ENCODE data around the gene SCAF1. TPM values are rescaled to one million over a fixed set of nuclear protein-coding genes. Genes with fewer than 3 reads are reported as not detected.

Gene SCAF1
- polyA plus RNA-seq, 1 experiment, result 3.4 TPM

- Histone ChIP-seq H3K4me3 (ENCODE audit: low read depth, low read length) (no peak overlapping the region), H3K36me3 (ENCODE audit: control insufficient read depth, insufficient read depth, low read length) (peaks cover 27% of the 10 kb centered on the region), H3K27me3 (ENCODE audit: control insufficient read depth, insufficient read depth, low read length) (no peaks in the 10 kb centered on the region)
- DNase-seq (ENCODE audit: low read depth), result no peak
- no peak for TF ChIP-seq CTCF (IDR thresholded peaks at IDR 0.05; ENCODE audit: insufficient read depth, low read depth, low read length)
- ChIA-PET POLR2A (no interaction called here), CTCF (no interaction called here)
These were observed 42.4 kb upstream of the SCAF1 start for GRCh38 chr19:49599378-49600295.

- Histone ChIP-seq H3K27me3 (ENCODE audit: control insufficient read depth, insufficient read depth, low read length) (no peaks in the 10 kb centered on the region), H3K36me3 (ENCODE audit: control insufficient read depth, insufficient read depth, low read length) (peaks cover 24% of the 10 kb centered on the region), H3K4me3 (ENCODE audit: low read depth, low read length) (no peak overlapping the region)
- POLR2A ChIA-PET, result no interaction called here
- no peak for TF ChIP-seq CTCF (IDR thresholded peaks at IDR 0.05; ENCODE audit: insufficient read depth, low read depth, low read length)
- CTCF ChIA-PET, result no interaction called here
- DNase-seq (ENCODE audit: low read depth), result no peak
These were observed 40.4 kb upstream of the SCAF1 start for GRCh38 chr19:49601482-49602038.

- Histone ChIP-seq H3K27me3 (ENCODE audit: control insufficient read depth, insufficient read depth, low read length) (no peaks in the 10 kb centered on the region), H3K4me3 (ENCODE audit: low read depth, low read length) (no peak overlapping the region), H3K36me3 (ENCODE audit: control insufficient read depth, insufficient read depth, low read length) (peaks cover 21% of the 10 kb centered on the region)
- ChIA-PET CTCF (interaction anchor here (0.6 kb wide), 1 partner anchor 21 kb away, joined by 3 read pairs; no protein-coding TSS in a partner anchor), POLR2A (no interaction called here)
- no peak for TF ChIP-seq CTCF (IDR thresholded peaks at IDR 0.05; ENCODE audit: insufficient read depth, low read depth, low read length)
- no peak for DNase-seq (ENCODE audit: low read depth)
These were observed 39.2 kb upstream of the SCAF1 start for GRCh38 chr19:49602806-49603205.

- DNase-seq (ENCODE audit: low read depth), result no peak
- Histone ChIP-seq H3K27me3 (ENCODE audit: control insufficient read depth, insufficient read depth, low read length) (no peaks in the 10 kb centered on the region), H3K36me3 (ENCODE audit: control insufficient read depth, insufficient read depth, low read length) (peaks cover 27% of the 10 kb centered on the region), H3K4me3 (ENCODE audit: low read depth, low read length) (no peak overlapping the region)
- no peak for TF ChIP-seq CTCF (IDR thresholded peaks at IDR 0.05; ENCODE audit: insufficient read depth, low read depth, low read length)
- CTCF ChIA-PET, result no interaction called here
- POLR2A ChIA-PET, result no interaction called here
These were observed 36.4 kb upstream of the SCAF1 start for GRCh38 chr19:49605605-49606004.

- no peak for TF ChIP-seq CTCF (IDR thresholded peaks at IDR 0.05; ENCODE audit: insufficient read depth, low read depth, low read length)
- Histone ChIP-seq H3K4me3 (ENCODE audit: low read depth, low read length) (no peak overlapping the region), H3K36me3 (ENCODE audit: control insufficient read depth, insufficient read depth, low read length) (peaks cover 19% of the 10 kb centered on the region), H3K27me3 (ENCODE audit: control insufficient read depth, insufficient read depth, low read length) (no peaks in the 10 kb centered on the region)
- CTCF ChIA-PET, result no interaction called here
- POLR2A ChIA-PET, result no interaction called here
- no peak for DNase-seq (ENCODE audit: low read depth)
These were observed 32.4 kb upstream of the SCAF1 start for GRCh38 chr19:49609499-49610092.

Measured in BJ (cell line).